Nephron (organoid): Measurements from ENCODE around the gene HNMT.
"Not testable (repeated sequence)": the region's sequence is repeated elsewhere in the genome, so short reads cannot be mapped to it uniquely, and the experiment has no call there.

ENCODE experiments used
- H3K27ac Mint-ChIP-seq, 3 experiments: 2 replicates each; pipeline ENCODE4 v1.8.0; 2020; ENCODE audit warnings: mixed read lengths in 3 of 3, mild to moderate bottlenecking in 2 of 3, moderate library complexity in 1 of 3
- H3K27me3 Mint-ChIP-seq: 2 replicates; pipeline ENCODE4 v1.8.0; 2021; ENCODE audit warnings: low read depth, mild to moderate bottlenecking, moderate library complexity, mixed read lengths
- H3K36me3 Mint-ChIP-seq: 2 replicates; pipeline ENCODE4 v1.8.0; 2020; ENCODE audit warnings: low read depth, mixed read lengths
- H3K4me1 Mint-ChIP-seq: 2 replicates; pipeline ENCODE4 v1.8.0; 2020; ENCODE audit warnings: mixed read lengths
- H3K4me3 Mint-ChIP-seq, 3 experiments: 2 replicates each; pipeline ENCODE4 v1.8.0; 2020; ENCODE audit warnings: mild to moderate bottlenecking in 3 of 3, mixed read lengths in 3 of 3, moderate library complexity in 2 of 3
- H3K9me3 Mint-ChIP-seq: 2 replicates; pipeline ENCODE4 v1.8.0; 2020; ENCODE audit warnings: mixed read lengths
- CTCF ChIP-seq, 3 experiments: fragments of 200-600 bp; sonication (generic); IDR thresholded peaks; one replicate each; pipeline ENCODE4 v1.5.0; 2021; ENCODE audit warnings: antibody characterized with exemption in 3 of 3; ENCODE audit not compliant: unreplicated experiment in 3 of 3

The HNMT gene

GRCh38 chr2:137966043-137966442 lies 1.8 kb downstream of the HNMT start:
- H3K4me3 Mint-ChIP-seq: peak overlapping the region; percentile 15 to 44 (median 36)
- H3K27me3 Mint-ChIP-seq: no peaks in the 10 kb centered on the region
- TF ChIP-seq CTCF (IDR thresholded peaks at IDR 0.05; ENCODE audit: unreplicated experiment in 3 of 3): no peak
- H3K36me3 Mint-ChIP-seq: peaks cover 29% of the 10 kb centered on the region
- peaks cover 30% of the 10 kb centered on the region for H3K4me1 Mint-ChIP-seq
- H3K9me3 Mint-ChIP-seq: no peaks in the 10 kb centered on the region
- H3K27ac Mint-ChIP-seq: peak overlapping the region; percentile 54 to 100 (median 70)

GRCh38 chr2:137967042-137967441 lies 2.8 kb downstream of the HNMT start:
- no peak overlapping the region for H3K4me3 Mint-ChIP-seq
- H3K27ac Mint-ChIP-seq: peak overlapping the region in 2 of 3 experiments; percentile 51 to 100
- TF ChIP-seq CTCF (IDR thresholded peaks at IDR 0.05; ENCODE audit: unreplicated experiment in 3 of 3): no peak
- H3K36me3 Mint-ChIP-seq: peaks cover 29% of the 10 kb centered on the region
- H3K27me3 Mint-ChIP-seq: no peaks in the 10 kb centered on the region
- no peaks in the 10 kb centered on the region for H3K9me3 Mint-ChIP-seq
- H3K4me1 Mint-ChIP-seq: peaks cover 30% of the 10 kb centered on the region

GRCh38 chr2:137968477-137969417 lies 4.5 kb downstream of the HNMT start:
- H3K4me1 Mint-ChIP-seq: peaks cover 26% of the 10 kb centered on the region

GRCh38 chr2:137969418-137969765 lies 5.1 kb downstream of the HNMT start:
- no peak for TF ChIP-seq CTCF (IDR thresholded peaks at IDR 0.05; ENCODE audit: unreplicated experiment in 3 of 3)
- Mint-ChIP-seq H3K9me3 (no peaks in the 10 kb centered on the region), H3K4me1 (peaks cover 19% of the 10 kb centered on the region), H3K27ac (peak overlapping the region; percentile 8 to 44 (median 22)), H3K36me3 (peaks cover 34% of the 10 kb centered on the region), H3K27me3 (no peaks in the 10 kb centered on the region), H3K4me3 (peak overlapping the region in 1 of 3 experiments; percentile 13)

More at GRCh38 chr2:137968477-137969417, 4.5 kb downstream of the HNMT start:
- Mint-ChIP-seq H3K4me3 (peak overlapping the region in 1 of 3 experiments; percentile 13), H3K27me3 (no peaks in the 10 kb centered on the region), H3K27ac (peak overlapping the region; percentile 7 to 44 (median 22)), H3K9me3 (no peaks in the 10 kb centered on the region), H3K36me3 (peaks cover 34% of the 10 kb centered on the region)
- TF ChIP-seq CTCF (IDR thresholded peaks at IDR 0.05; ENCODE audit: unreplicated experiment in 3 of 3): no peak

- Mint-ChIP-seq H3K4me3 (no peak overlapping the region), H3K27ac (peak overlapping the region in 1 of 3 experiments; percentile 44), H3K27me3 (no peaks in the 10 kb centered on the region), H3K9me3 (no peaks in the 10 kb centered on the region), H3K4me1 (peaks cover 15% of the 10 kb centered on the region), H3K36me3 (peaks cover 35% of the 10 kb centered on the region)
- TF ChIP-seq CTCF (IDR thresholded peaks at IDR 0.05; ENCODE audit: unreplicated experiment in 3 of 3): no peak
Measured at GRCh38 chr2:137969876-137970275, 5.6 kb downstream of the HNMT start.

GRCh38 chr2:137971259-137971658 lies 7.0 kb downstream of the HNMT start:
- not testable (repeated sequence) for H3K9me3 Mint-ChIP-seq, H3K27me3 Mint-ChIP-seq, H3K4me3 Mint-ChIP-seq, H3K4me1 Mint-ChIP-seq, H3K27ac Mint-ChIP-seq
- H3K36me3 Mint-ChIP-seq: peaks cover 42% of the 10 kb centered on the region
